ENCODE results near the gene OBI1. TPM values are rescaled to one million over a fixed set of nuclear protein-coding genes. Genes with fewer than 3 reads are reported as not detected.
A peak's percentile ranks its signal among the peaks of the same experiment; 100 is the strongest.

OBI1 gene
- total RNA-seq, 1 donor from 2014 or later: 11.8 TPM

DNA sequence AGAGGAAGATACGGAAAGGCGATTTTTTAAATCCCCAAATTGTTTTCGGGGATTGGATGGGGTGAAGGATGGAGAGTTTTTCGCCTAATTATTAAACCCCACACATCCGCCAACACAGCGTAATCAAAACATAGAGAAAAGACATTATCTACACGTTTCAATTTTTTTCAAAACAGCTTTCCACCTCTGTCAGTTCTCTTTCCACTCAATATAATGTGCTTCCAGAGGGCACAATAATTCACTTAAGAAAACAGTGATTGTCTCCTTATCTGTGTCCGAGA is 435 bp upstream of the OBI1 start:
- Histone ChIP-seq H3K9me3 (no peaks in the 10 kb centered on the region), H3K27ac (no peak overlapping the region), H3K4me1 (peaks cover 11% of the 10 kb centered on the region), H3K4me3 (peak overlapping the region; percentile 93), H3K27me3 (no peaks in the 10 kb centered on the region), H3K36me3 (no peaks in the 10 kb centered on the region)
- no peak for DNase-seq (ENCODE audit: extremely low spot score in 2 of 2)
- TF ChIP-seq, protein P1, sequence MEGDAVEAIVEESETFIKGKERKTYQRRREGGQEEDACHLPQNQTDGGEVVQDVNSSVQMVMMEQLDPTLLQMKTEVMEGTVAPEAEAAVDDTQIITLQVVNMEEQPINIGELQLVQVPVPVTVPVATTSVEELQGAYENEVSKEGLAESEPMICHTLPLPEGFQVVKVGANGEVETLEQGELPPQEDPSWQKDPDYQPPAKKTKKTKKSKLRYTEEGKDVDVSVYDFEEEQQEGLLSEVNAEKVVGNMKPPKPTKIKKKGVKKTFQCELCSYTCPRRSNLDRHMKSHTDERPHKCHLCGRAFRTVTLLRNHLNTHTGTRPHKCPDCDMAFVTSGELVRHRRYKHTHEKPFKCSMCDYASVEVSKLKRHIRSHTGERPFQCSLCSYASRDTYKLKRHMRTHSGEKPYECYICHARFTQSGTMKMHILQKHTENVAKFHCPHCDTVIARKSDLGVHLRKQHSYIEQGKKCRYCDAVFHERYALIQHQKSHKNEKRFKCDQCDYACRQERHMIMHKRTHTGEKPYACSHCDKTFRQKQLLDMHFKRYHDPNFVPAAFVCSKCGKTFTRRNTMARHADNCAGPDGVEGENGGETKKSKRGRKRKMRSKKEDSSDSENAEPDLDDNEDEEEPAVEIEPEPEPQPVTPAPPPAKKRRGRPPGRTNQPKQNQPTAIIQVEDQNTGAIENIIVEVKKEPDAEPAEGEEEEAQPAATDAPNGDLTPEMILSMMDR (IDR thresholded peaks at IDR 0.05): no peak
- TF ChIP-seq POLR2AphosphoS5 (IDR thresholded peaks at IDR 0.05; ENCODE audit: insufficient read depth in 1 of 2, low read depth in 1 of 2): no peak
- no peak for TF ChIP-seq POLR2A (IDR thresholded peaks at IDR 0.05)
- intact Hi-C loops (cut with DNase I): no loop called here

DNA sequence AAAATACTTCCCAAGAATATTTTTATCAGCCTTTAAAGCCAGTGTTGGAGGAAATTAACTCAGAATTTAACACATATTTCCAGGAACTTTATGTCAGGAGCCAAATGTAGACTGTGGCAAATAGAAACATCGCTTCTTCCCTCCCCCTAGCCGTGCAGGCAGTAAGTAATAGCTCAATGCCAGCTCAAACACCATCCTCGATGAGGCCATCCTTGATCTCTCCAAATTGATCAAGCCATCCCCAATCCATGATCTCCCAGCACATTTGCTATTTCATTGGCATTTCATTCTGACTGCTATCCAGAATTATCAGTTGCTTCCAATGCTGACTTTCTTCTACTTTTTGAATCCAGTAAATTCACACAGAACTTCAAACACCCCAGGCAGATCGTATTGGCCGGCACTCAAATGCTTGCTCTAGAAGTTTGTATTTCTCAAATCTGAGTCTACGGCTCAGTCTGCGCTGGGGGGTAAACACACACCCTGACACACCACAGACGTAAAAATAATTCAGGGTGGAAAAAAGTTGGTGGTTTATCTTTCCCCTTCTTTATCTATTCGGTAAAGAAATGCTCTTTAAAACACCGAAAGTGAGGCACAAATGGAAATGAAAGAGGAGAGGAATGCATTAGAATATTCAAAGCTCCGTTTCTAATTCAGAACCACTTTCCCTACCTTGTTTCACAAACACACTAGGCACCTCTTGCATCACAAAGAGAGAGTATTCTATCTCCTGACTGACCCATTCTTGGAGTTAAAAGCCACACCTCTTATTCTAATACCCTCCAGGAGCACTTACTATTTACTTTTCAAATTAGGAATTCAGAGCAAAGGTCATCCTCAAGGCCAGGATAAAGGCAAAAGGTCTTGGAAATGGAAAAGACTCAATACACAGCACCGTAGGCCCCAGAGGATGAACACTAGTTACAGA is 991 bp downstream of the OBI1 start:
- Histone ChIP-seq H3K4me3 (peak overlapping the region; percentile 93), H3K36me3 (no peaks in the 10 kb centered on the region), H3K27ac (peak overlapping the region; percentile 64), H3K9me3 (no peaks in the 10 kb centered on the region), H3K4me1 (peaks cover 11% of the 10 kb centered on the region), H3K27me3 (no peaks in the 10 kb centered on the region)
- intact Hi-C loops (cut with DNase I): no loop called here
- TF ChIP-seq POLR2A (IDR thresholded peaks at IDR 0.05): no peak
- TF ChIP-seq POLR2AphosphoS5 (IDR thresholded peaks at IDR 0.05; ENCODE audit: insufficient read depth in 1 of 2, low read depth in 1 of 2): no peak
- TF ChIP-seq, protein P1 (IDR thresholded peaks at IDR 0.05): no peak
- DNase-seq (ENCODE audit: extremely low spot score in 2 of 2): no peak

DNA sequence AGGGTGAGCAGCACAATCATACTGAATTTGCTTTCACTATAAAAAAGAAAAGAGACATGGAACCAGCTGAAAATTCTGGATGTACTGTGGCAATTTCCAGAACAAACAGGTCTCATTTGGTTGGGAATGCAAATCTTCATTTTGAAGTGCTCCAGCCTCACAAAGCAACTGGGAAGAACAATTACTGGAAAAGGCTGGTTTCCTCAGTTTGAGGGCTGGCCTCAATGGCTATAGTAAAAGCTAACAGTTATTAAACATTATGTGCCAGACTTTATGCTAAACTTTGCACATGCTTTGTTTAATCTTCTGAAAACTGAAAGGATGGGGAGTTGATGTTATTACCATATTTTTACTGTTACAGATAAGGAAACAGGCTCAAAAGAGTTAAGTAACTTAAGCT is 3.0 kb downstream of the OBI1 start:
- peaks cover 11% of the 10 kb centered on the region for H3K4me1 ChIP-seq
- no peaks in the 10 kb centered on the region for H3K36me3 ChIP-seq
- no peak overlapping the region for H3K4me3 ChIP-seq
- H3K9me3 ChIP-seq: no peaks in the 10 kb centered on the region
- TF ChIP-seq POLR2A (IDR thresholded peaks at IDR 0.05) (no peak), POLR2AphosphoS5 (IDR thresholded peaks at IDR 0.05; ENCODE audit: insufficient read depth in 1 of 2, low read depth in 1 of 2) (no peak)
- TF ChIP-seq, protein P1 (IDR thresholded peaks at IDR 0.05): no peak
- intact Hi-C loops (cut with DNase I): no loop called here
- DNase-seq (ENCODE audit: extremely low spot score in 2 of 2): no peak
- H3K27ac ChIP-seq: no peak overlapping the region
- H3K27me3 ChIP-seq: no peaks in the 10 kb centered on the region

DNA sequence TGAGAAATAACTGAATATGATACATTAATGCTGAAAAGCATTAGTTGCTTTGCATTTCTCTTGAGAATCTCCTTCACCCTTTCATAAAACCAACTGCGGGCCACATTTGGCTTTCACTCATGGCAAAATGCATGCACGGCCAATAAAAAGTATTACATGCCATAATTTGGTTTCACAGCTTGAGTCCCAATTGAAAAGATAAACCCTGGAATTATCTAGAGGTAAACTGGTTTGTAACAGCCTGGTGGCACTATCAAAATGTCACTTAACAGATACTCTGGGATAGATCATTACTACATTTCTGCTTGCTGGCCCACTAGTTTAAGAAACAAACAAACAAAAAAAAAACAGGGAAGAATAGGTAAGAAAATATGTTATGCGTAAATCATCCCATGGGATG is 3.9 kb downstream of the OBI1 start:
- intact Hi-C loops (cut with DNase I): no loop called here
- Histone ChIP-seq H3K27me3 (no peaks in the 10 kb centered on the region), H3K4me1 (peaks cover 17% of the 10 kb centered on the region), H3K4me3 (no peak overlapping the region), H3K36me3 (no peaks in the 10 kb centered on the region), H3K9me3 (no peaks in the 10 kb centered on the region), H3K27ac (no peak overlapping the region)
- no peak for TF ChIP-seq POLR2A (IDR thresholded peaks at IDR 0.05)
- TF ChIP-seq, protein P1 (IDR thresholded peaks at IDR 0.05): no peak
- no peak for DNase-seq (ENCODE audit: extremely low spot score in 2 of 2)

DNA sequence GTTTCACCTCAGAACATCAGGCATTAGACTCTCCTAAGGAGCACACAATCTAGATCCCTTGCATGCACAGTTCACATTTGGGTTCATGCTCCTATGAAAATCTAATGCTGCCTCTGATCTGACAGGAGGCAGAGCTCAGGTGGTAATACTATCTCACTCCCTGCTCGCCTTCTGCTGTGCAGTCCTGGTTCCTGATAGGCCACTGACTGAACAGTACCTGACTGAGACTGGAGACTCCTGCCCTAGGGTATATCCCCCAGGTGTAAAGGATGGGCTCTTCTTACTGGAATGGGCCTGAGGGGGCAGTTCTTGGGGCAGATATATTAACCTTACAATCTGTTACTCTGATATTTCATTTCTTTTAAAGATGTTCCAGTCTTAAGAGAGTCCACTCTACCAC is 6.3 kb downstream of the OBI1 start:
- no peaks in the 10 kb centered on the region for H3K36me3 ChIP-seq
- DNase-seq (ENCODE audit: extremely low spot score in 2 of 2): no peak
- TF ChIP-seq, protein P1 (IDR thresholded peaks at IDR 0.05): no peak
- TF ChIP-seq POLR2A (IDR thresholded peaks at IDR 0.05) (no peak), POLR2AphosphoS5 (IDR thresholded peaks at IDR 0.05; ENCODE audit: insufficient read depth in 1 of 2, low read depth in 1 of 2) (no peak)
- H3K27ac ChIP-seq: no peak overlapping the region
- H3K27me3 ChIP-seq: no peaks in the 10 kb centered on the region
- H3K4me3 ChIP-seq: no peak overlapping the region
- intact Hi-C loops (cut with DNase I): no loop called here
- H3K9me3 ChIP-seq: no peaks in the 10 kb centered on the region
- peaks cover 9% of the 10 kb centered on the region for H3K4me1 ChIP-seq
